HepG2 (cell line): ENCODE measurements around the gene INTS1. TPM values are rescaled to one million over a fixed set of nuclear protein-coding genes. Genes with fewer than 3 reads are reported as not detected.

ENCODE experiments used
- ADNP ChIP-seq: sonication (generic); formaldehyde crosslinking; IDR thresholded peaks from 2 replicates; pipeline ENCODE4 v1.4.0; 2020; ENCODE audit warnings: missing genetic modification reagents
- GATAD2A ChIP-seq: IDR thresholded peaks from 2 replicates; pipeline ENCODE4 v1.6.1; 2016
- GMEB1 ChIP-seq: sonication (generic); formaldehyde crosslinking; IDR thresholded peaks from 2 replicates; pipeline ENCODE4 v1.5.1; 2020; ENCODE audit warnings: missing genetic modification reagents, mild to moderate bottlenecking, borderline replicate concordance
- IKZF4 ChIP-seq: sonication (generic); formaldehyde crosslinking; IDR thresholded peaks from 2 replicates; pipeline ENCODE4 v1.5.1; 2020; ENCODE audit warnings: borderline replicate concordance, mild to moderate bottlenecking, low read depth, missing genetic modification reagents; ENCODE audit errors: not compliant biosample characterization
- IRX3 ChIP-seq: sonication (generic); formaldehyde crosslinking; IDR thresholded peaks from 2 replicates; pipeline ENCODE4 v1.8.1; 2023; ENCODE audit warnings: mild to moderate bottlenecking, low read depth, missing genetic modification reagents, borderline replicate concordance
- MAFK ChIP-seq, 2 experiments: IDR thresholded peaks in 1 of 2; conservative IDR thresholded peaks in 1 of 2; 2 replicates each; pipeline ENCODE4 v1.6.1; 2011; ENCODE audit warnings: improper control_type of control experiment in 2 of 2, low read length in 2 of 2
- POLR2AphosphoS2 ChIP-seq: IDR thresholded peaks from 2 replicates; pipeline ENCODE4 v1.6.1; 2011; ENCODE audit warnings: low read depth, low read length, improper control_type of control experiment
- SETDB1 ChIP-seq: sonication (generic); formaldehyde crosslinking; IDR thresholded peaks from 2 replicates; pipeline ENCODE4 v1.5.1; 2020; ENCODE audit warnings: missing genetic modification reagents, mild to moderate bottlenecking, borderline replicate concordance
- TBX3 ChIP-seq: fragments of 450-650 bp; IDR thresholded peaks from 2 replicates; pipeline ENCODE4 v1.6.1; 2017; ENCODE audit warnings: antibody characterized with exemption, mild to moderate bottlenecking, inconsistent platforms, borderline replicate concordance
- TSC22D2 ChIP-seq: sonication (generic); formaldehyde crosslinking; IDR thresholded peaks from 2 replicates; pipeline ENCODE4 v1.5.1; 2020; ENCODE audit warnings: missing genetic modification reagents, mild to moderate bottlenecking, borderline replicate concordance
- ZBTB49 ChIP-seq: sonication (generic); formaldehyde crosslinking; IDR thresholded peaks from 2 replicates; pipeline ENCODE4 v1.4.0; 2020; ENCODE audit warnings: missing genetic modification reagents, borderline replicate concordance
- ZNF253 ChIP-seq: sonication (generic); formaldehyde crosslinking; IDR thresholded peaks from 2 replicates; pipeline ENCODE4 v1.8.0; 2022; ENCODE audit warnings: mild to moderate bottlenecking, missing genetic modification reagents, borderline replicate concordance
- ZNF3 ChIP-seq: IDR thresholded peaks from 2 replicates; pipeline ENCODE4 v1.7.0; 2017; ENCODE audit warnings: inconsistent platforms
- ZNF451 ChIP-seq: sonication (generic); formaldehyde crosslinking; IDR thresholded peaks from 2 replicates; pipeline ENCODE4 v1.5.0; 2020; ENCODE audit warnings: mild to moderate bottlenecking, missing genetic modification reagents
- ZNF570 ChIP-seq: sonication (generic); formaldehyde crosslinking; IDR thresholded peaks from 2 replicates; pipeline ENCODE4 v1.4.0; 2020; ENCODE audit warnings: mild to moderate bottlenecking, missing genetic modification reagents, borderline replicate concordance
- ZNF782 ChIP-seq: sonication (generic); formaldehyde crosslinking; IDR thresholded peaks from 2 replicates; pipeline ENCODE4 v1.4.0; 2020; ENCODE audit warnings: missing genetic modification reagents, mild to moderate bottlenecking, borderline replicate concordance
- ZNF83 ChIP-seq: sonication (generic); formaldehyde crosslinking; IDR thresholded peaks from 2 replicates; pipeline ENCODE4 v1.4.0; 2020; ENCODE audit warnings: missing genetic modification reagents, mild to moderate bottlenecking, borderline replicate concordance
- ZSCAN9 ChIP-seq: IDR thresholded peaks from 2 replicates; pipeline ENCODE4 v1.6.1; 2016; ENCODE audit warnings: borderline replicate concordance
- polyA plus RNA-seq, 8 experiments: library from polyadenylated mRNA; depleted of rRNA in 3 of 8; stranded (reverse) in 7 of 8; unstranded in 1 of 8; fragments of >200 nt; fragmentation: Illumina TruSeq in 4 of 8; extraction: Trizol in 4 of 8; gene quantifications; 2 replicates each; pipeline versions ENCODE4 v1.2.1 to v1.2.3, GENCODE V29; 2011 to 2016; ENCODE audit warnings: low read depth in 4 of 8, missing spikeins in 1 of 8, mixed read lengths in 1 of 8; ENCODE audit not compliant: insufficient read depth in 1 of 8
- total RNA-seq, 5 experiments: library from RNA; depleted of rRNA; stranded (reverse); fragments of >200 nt; fragmentation: Illumina TruSeq; extraction: Trizol; gene quantifications; 2 replicates each; pipeline ENCODE4 v1.2.3, GENCODE V29; 2016; ENCODE audit warnings: low read depth in 1 of 5
- TF ChIP-seq, protein P1 (sequence below): sonication (generic); formaldehyde crosslinking; IDR thresholded peaks from 2 replicates; pipeline ENCODE4 v1.4.0; 2020; ENCODE audit warnings: missing genetic modification reagents
- TF ChIP-seq, protein P2 (sequence below): sonication (generic); formaldehyde crosslinking; IDR thresholded peaks from 2 replicates; pipeline ENCODE4 v1.9.0; 2021; ENCODE audit warnings: missing genetic modification reagents, mild to moderate bottlenecking, borderline replicate concordance
- TF ChIP-seq, protein P3 (sequence below): IDR thresholded peaks from 2 replicates; pipeline ENCODE4 v1.6.1; 2016; ENCODE audit warnings: mild to moderate bottlenecking, missing biosample characterization, missing genetic modification reagents
- TF ChIP-seq, protein P4 (sequence below): IDR thresholded peaks from 2 replicates; pipeline ENCODE4 v1.6.1; 2016; ENCODE audit warnings: missing genetic modification reagents, missing compliant biosample characterization

Gene INTS1
- total and polyA plus RNA-seq, 2 of the 13 experiments (the other 11 are each of a cell fraction or from before 2014, with no cell fraction given) = 13.7 to 29.0 TPM

GRCh38 chr7:1466524-1467271 lies 37.5 kb downstream of the INTS1 start (continued):
- TF ChIP-seq TBX3 = no peak
- no peak for TF ChIP-seq ZNF451 (CRISPR knock-in tag)
- TF ChIP-seq ZNF3 (CRISPR knock-in tag) = no peak
- no peak for TF ChIP-seq ADNP (CRISPR knock-in tag)
- TF ChIP-seq GMEB1 (CRISPR knock-in tag) = 0 out of 2 replicates have a peak, but pooled peaks have one; percentile 21
- TF ChIP-seq, protein P1, sequence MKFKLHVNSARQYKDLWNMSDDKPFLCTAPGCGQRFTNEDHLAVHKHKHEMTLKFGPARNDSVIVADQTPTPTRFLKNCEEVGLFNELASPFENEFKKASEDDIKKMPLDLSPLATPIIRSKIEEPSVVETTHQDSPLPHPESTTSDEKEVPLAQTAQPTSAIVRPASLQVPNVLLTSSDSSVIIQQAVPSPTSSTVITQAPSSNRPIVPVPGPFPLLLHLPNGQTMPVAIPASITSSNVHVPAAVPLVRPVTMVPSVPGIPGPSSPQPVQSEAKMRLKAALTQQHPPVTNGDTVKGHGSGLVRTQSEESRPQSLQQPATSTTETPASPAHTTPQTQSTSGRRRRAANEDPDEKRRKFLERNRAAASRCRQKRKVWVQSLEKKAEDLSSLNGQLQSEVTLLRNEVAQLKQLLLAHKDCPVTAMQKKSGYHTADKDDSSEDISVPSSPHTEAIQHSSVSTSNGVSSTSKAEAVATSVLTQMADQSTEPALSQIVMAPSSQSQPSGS (CRISPR knock-in tag) = peak; percentile 53; the same call in 1 of the 2 replicates
- TF ChIP-seq, protein P2, sequence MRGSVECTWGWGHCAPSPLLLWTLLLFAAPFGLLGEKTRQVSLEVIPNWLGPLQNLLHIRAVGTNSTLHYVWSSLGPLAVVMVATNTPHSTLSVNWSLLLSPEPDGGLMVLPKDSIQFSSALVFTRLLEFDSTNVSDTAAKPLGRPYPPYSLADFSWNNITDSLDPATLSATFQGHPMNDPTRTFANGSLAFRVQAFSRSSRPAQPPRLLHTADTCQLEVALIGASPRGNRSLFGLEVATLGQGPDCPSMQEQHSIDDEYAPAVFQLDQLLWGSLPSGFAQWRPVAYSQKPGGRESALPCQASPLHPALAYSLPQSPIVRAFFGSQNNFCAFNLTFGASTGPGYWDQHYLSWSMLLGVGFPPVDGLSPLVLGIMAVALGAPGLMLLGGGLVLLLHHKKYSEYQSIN = no peak
- no peak for TF ChIP-seq POLR2AphosphoS2
- TF ChIP-seq TSC22D2 (CRISPR knock-in tag) = no peak
- TF ChIP-seq ZNF83 (CRISPR knock-in tag) = no peak; the same call in 1 of the 2 replicates
- no peak for TF ChIP-seq MAFK (conservative IDR thresholded peaks at IDR 0.05 in 1 of 2, IDR thresholded peaks at IDR 0.05 in 1 of 2; ENCODE audit: low read length in 2 of 2)
- no peak for TF ChIP-seq ZNF253
- TF ChIP-seq ZNF570 = no peak
- TF ChIP-seq ZSCAN9 (CRISPR knock-in tag) = peak; percentile 73; the same call in 1 of the 2 replicates
- no peak for TF ChIP-seq SETDB1
- TF ChIP-seq, protein P3, sequence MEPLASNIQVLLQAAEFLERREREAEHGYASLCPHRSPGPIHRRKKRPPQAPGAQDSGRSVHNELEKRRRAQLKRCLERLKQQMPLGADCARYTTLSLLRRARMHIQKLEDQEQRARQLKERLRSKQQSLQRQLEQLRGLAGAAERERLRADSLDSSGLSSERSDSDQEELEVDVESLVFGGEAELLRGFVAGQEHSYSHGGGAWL (CRISPR knock-in tag) = no peak
- TF ChIP-seq IRX3 (CRISPR knock-in tag) = no peak
- TF ChIP-seq IKZF4 (CRISPR knock-in tag) = no peak
- TF ChIP-seq, protein P4, sequence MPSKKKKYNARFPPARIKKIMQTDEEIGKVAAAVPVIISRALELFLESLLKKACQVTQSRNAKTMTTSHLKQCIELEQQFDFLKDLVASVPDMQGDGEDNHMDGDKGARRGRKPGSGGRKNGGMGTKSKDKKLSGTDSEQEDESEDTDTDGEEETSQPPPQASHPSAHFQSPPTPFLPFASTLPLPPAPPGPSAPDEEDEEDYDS = peak; percentile 73; the same call in 1 of the 2 replicates
- TF ChIP-seq ZNF782 (CRISPR knock-in tag) = no peak; the same call in 1 of the 2 replicates
- TF ChIP-seq GATAD2A = peak; percentile 75
- TF ChIP-seq ZBTB49 = no peak
